Measurements from ENCODE around the gene ORM2. TPM values are rescaled to one million over a fixed set of nuclear protein-coding genes. Genes with fewer than 3 reads are reported as not detected.

Gene ORM2
- not detected in 2 replicates for total RNA-seq

DNA sequence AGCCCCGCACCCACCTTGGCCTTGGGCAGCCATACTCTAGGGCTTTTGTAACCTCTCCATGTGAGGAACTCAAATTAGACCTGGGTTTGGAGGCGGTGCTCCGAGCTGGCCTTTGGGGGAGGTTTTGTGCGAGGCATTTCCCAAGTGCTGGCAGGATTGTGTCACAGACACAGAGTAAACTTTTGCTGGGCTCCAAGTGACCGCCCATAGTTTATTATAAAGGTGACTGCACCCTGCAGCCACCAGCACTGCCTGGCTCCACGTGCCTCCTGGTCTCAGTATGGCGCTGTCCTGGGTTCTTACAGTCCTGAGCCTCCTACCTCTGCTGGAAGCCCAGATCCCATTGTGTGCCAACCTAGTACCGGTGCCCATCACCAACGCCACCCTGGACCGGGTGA is at the start of gene ORM2:
Gene ORM2, plus strand, starts transcription at position 245 of the 398 bp plus-strand sequence. Its CDS starts 36 bp downstream, at position 281.

DNA sequence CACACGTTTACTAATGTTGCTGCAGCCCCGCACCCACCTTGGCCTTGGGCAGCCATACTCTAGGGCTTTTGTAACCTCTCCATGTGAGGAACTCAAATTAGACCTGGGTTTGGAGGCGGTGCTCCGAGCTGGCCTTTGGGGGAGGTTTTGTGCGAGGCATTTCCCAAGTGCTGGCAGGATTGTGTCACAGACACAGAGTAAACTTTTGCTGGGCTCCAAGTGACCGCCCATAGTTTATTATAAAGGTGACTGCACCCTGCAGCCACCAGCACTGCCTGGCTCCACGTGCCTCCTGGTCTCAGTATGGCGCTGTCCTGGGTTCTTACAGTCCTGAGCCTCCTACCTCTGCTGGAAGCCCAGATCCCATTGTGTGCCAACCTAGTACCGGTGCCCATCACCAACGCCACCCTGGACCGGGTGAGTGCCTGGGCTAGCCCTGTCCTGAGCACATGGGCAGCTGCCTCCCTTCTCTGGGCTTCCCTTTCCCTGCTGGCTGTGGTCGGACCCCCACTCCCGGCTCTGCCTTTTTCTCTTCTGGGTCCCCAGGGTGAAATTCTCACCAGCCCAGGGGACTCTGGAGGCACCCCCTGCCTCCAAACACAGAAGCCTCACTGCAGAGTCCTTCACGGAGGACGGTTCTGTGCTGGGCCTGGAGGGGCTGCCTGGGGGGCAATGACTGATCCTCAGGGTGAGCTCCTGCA is 6.7 kb upstream of the ORM2 start, which contains the start of gene ORM1:
Gene ORM1, plus strand, starts transcription at position 268 of the 701 bp plus-strand sequence. Its CDS starts 36 bp downstream, at position 304.

Other genes starting within 250 kb of the ORM2 start
- gene KIF12, start 230.6 kb upstream of the ORM2 start, total RNA-seq, result not detected in 2 replicates
- 4.6 and 29.2 TPM in 2 replicates for gene COL27A1, start 174.3 kb upstream of the ORM2 start, total RNA-seq
- not detected in 2 replicates for gene ORM1, start 6.8 kb upstream of the ORM2 start, total RNA-seq
- gene AKNA, start 58.1 kb downstream of the ORM2 start, total RNA-seq, result 12.9 and 26.7 TPM in 2 replicates
- gene WHRN, start 175.6 kb downstream of the ORM2 start, total RNA-seq, result 1.3 and 3.4 TPM in 2 replicates

All from placental pericyte (primary cell).